CD4-positive, alpha-beta T cell treated with Interleukin-6 at 100 ng/mL for 8 hours (primary cell): ENCODE results near the gene TSPAN16.
"Not testable (repeated sequence)": the region's sequence is repeated elsewhere in the genome, so short reads cannot be mapped to it uniquely, and the experiment has no call there.

Experiments used
- DNase-seq: peaks from one replicate; pipeline ENCODE4 v3.0.0-alpha.2; 2020; ENCODE audit warnings: mixed read lengths, low spot score

Gene TSPAN16

DNA sequence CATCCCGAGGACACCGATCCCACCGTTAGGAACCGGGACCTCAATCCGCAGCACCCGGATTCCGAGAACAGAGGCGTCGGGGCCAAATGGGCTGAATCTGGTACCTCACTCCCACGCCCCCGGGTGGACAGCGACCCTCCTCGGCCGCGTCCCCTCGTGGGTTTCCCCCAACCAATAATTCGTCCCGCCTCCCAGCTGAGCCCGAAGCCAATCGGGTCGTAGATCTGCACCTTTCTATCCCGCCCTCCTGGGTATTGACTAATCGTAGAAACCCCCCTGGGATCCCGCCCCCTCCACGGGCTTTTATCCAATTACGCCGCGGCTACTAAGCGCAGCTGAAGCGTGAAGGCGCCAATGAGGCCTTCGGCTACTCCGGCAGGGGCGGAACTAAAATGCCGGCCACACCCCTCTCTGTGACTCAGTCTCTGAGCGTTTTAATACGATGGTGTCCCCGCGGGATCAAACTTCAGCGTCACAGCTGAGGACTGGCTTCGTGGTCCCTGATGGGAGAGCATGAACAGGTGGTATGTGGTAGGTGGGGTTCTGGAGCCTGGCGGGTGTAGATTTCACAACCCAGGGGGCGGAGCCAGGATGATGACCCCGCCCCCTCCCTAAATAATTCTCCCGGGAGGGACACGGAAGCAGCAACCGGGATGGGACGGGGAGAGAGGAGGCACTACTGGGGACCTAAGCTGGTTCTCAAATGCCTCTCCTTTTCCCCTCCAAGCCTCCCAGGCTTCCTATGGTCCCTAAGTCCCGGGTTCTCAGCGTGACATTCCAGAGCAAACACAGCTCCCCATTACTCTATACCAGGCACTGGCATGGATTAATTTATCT is 50.4 kb downstream of the TSPAN16 start, which contains the start of the genes CCDC159 and TMEM205:
TSS of gene CCDC159 (plus strand) at position 416 of the 837 bp plus-strand sequence. CDS start at position 504, 88 bp downstream.
TSS of gene TMEM205 (minus strand) at position 165 of the 837 bp plus-strand sequence. CDS start 649 bp downstream, outside the sequence.
- peak; percentile 99 for DNase-seq

DNA sequence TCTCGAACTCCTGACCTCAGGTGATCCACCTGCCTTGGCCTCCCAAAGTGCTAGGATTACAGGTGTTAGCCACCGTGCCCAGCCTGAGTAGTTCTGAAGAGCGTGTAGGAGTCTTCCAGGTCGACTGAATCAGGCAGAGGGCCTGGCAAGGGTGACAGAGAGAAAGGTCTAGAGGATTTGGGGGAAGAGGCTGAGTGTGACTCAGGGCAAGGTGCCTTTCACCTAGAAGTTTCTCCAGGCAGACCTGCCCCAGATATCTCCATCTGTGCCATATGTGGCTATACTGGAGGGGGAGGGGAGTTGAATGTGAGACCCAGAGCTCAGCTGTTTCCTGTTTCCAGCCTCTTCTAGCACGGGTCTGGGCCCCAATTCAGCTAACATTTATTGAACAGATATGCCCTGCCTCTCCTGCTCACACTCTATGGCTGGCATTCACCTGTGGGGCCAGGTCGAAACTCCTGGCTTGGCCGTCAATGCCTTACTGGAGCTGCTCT is 51.6 kb downstream of the TSPAN16 start:
- no peak for DNase-seq

DNA sequence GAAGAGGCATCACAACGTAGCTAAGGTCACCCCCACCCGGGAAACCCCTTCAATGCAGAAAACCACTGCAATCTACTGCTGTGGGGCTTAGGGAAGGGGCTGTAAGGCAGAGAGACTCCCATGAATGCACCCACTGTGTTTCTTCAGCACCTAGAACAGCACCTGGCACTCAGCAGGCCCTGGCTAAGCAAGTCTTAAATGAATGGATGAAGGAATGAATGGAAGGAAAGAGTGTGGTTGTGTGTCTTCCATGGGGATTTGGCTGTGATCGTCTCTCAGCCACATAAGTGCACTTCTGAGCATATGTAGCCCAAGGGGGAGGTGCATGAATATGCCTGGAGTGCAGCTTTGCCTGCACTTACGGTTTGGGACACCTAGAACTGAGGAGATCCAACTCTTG is 53.2 kb downstream of the TSPAN16 start:
- DNase-seq, result no peak

DNA sequence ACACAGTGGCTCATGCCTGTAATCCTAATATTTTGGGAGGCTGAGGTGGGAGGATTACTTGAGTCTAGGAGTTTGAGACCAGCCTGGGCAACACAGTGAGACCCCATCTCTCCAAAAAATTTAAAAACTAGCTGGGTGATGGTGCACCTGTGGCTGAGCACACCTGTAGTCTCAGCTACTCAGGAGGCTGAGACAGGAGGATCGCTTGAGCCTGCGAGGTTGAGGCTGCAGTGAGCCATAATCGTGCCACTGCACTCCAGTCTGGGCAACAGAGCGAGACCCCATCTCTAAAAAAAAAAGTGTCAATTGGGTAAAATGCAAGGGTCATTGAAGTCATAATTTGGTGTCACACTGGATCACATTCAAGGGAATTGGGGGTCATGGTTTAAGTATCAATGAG is 58.1 kb downstream of the TSPAN16 start:
- DNase-seq, result not testable (repeated sequence)

- DNase-seq, result peak; percentile 79
These were observed 59.5 kb downstream of the TSPAN16 start, which contains the start of gene PLPPR2 for GRCh38 chr19:11355160-11356073. Gene PLPPR2 (plus strand): TSS chr19:11355432. CDS start chr19:11357674, 2,242 bp downstream.

GRCh38 chr19:11356074-11356397 is 60.1 kb downstream of the TSPAN16 start:
- no peak for DNase-seq

- no peak for DNase-seq
These were observed 61.0 kb downstream of the TSPAN16 start for GRCh38 chr19:11356676-11357550.

- DNase-seq, result no peak
These were observed 63.5 kb downstream of the TSPAN16 start for GRCh38 chr19:11359421-11359820.

- no peak for DNase-seq
These were observed 65.2 kb downstream of the TSPAN16 start for GRCh38 chr19:11361037-11361770.

GRCh38 chr19:11361771-11362731 is 66.1 kb downstream of the TSPAN16 start:
- DNase-seq, result no peak

- no peak for DNase-seq
These were observed 67.9 kb downstream of the TSPAN16 start for GRCh38 chr19:11363881-11364280.

DNA sequence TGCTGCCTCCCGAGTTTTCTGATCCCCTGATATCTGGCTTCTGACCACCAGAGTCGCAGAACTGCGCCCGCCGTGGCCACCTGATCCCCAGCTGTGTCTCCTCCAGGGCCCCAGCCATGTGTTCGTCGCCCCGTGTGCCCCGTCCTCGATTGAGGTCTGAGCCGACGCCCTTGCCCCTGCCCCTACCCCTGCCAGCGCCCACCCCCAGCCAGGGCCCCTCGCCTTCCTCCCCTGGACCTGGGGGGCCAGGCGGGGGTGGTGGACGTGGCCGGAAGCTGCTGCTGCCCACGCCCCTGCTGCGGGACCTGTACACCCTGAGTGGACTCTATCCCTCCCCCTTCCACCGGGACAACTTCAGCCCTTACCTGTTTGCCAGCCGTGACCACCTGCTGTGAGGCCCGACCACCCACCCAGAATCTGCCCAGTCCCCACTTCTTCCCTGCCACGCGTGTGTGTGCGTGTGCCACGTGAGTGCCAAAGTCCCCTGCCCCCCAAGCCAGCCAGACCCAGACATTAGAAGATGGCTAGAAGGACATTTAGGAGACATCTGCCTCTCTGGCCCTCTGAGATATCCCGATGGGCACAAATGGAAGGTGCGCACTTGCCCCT is 68.4 kb downstream of the TSPAN16 start:
- DNase-seq, result no peak

DNA sequence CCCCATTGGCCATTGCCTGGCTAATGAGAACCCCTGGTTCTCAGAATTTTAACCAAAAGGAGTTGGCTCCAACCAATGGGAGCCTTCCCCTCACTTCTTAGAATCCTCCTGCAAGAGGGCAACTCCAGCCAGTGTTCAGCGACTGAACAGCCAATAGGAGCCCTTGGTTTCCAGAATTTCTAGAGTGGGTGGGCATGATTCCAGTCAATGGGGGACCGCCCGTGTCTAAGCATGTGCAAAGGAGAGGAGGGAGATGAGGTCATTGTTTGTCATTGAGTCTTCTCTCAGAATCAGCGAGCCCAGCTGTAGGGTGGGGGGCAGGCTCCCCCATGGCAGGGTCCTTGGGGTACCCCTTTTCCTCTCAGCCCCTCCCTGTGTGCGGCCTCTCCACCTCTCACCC is 69.0 kb downstream of the TSPAN16 start:
- DNase-seq, result no peak
